Suprapubic skin (tissue), 4 donors: ENCODE results near the gene RUBCNL.

Experiments
- CTCF ChIP-seq, 2 donors: fragments of 200-600 bp in 1 of 2; fragments of 450-650 bp in 1 of 2; sonication (generic) in 1 of 2; IDR thresholded peaks; one replicate each; pipeline ENCODE4 v1.5.1; 2016 to 2019; ENCODE audit warnings: antibody characterized with exemption in 2 of 2, mild to moderate bottlenecking in 1 of 2, moderate library complexity in 1 of 2
- EP300 ChIP-seq: sonication (generic); formaldehyde crosslinking; IDR thresholded peaks from one replicate; pipeline ENCODE4 v1.6.1; 2017; ENCODE audit warnings: antibody characterized with exemption
- POLR2A ChIP-seq, 2 donors: fragments of 450-650 bp; IDR thresholded peaks; one replicate each; pipeline ENCODE4 v1.6.1; 2017; ENCODE audit warnings: antibody characterized with exemption in 2 of 2, mild to moderate bottlenecking in 2 of 2, moderate library complexity in 2 of 2
- POLR2AphosphoS5 ChIP-seq, 3 donors: sonication (generic); formaldehyde crosslinking; IDR thresholded peaks; one replicate each; pipeline ENCODE4 v1.6.1; 2017; ENCODE audit warnings: antibody characterized with exemption in 3 of 3

GRCh38 chr13:46345398-46345797, 41.7 kb downstream of the RUBCNL start:
- TF ChIP-seq CTCF (IDR thresholded peaks at IDR 0.05) (no peak), POLR2A (IDR thresholded peaks at IDR 0.05) (no peak), EP300 (no peak), POLR2AphosphoS5 (IDR thresholded peaks at IDR 0.05) (no peak)
